ENCODE results near the gene SAT2. TPM values are rescaled to one million over a fixed set of nuclear protein-coding genes. Genes with fewer than 3 reads are reported as not detected.

Gene SAT2
- polyA plus RNA-seq, 1 donor (not counting 4 experiments of a cell fraction or from before 2014, with no cell fraction given) = 23.5 TPM

DNA sequence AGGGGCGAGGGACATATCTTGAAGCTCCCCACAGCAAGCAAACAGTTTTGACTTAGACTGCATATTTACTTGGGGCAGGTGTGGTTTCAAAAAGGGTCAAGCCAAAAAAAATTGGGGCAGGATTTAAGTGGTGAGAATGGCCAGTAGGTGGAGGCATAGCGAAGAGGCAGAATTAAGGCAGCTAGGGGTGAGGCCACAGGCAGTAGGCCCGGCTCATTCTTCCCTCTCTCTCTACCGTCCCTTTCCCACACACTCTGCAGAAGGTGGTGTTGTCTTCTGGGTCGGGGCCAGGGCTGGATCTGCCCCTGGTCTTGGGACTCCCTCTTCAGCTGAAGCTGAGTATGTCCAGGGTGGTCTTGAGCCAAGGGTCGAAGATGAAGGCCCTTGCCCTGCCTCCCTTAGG, 4.9 kb upstream of the SAT2 start:
- Histone ChIP-seq H2AFZ (ENCODE audit: control insufficient read depth, low read length) (peak overlapping the region; percentile 54), H3K4me2 (ENCODE audit: control insufficient read depth, extremely low read depth, insufficient read depth, low read depth, low read length) (no peak overlapping the region), H4K20me1 (ENCODE audit: control insufficient read depth, extremely low read depth, insufficient read depth, low read length) (no peaks in the 10 kb centered on the region), H3K27ac (ENCODE audit: control insufficient read depth, insufficient read depth, low read length) (no peak overlapping the region), H3K4me1 (ENCODE audit: control insufficient read depth, extremely low read depth, insufficient read depth, low read length) (peaks cover 3% of the 10 kb centered on the region), H3K79me2 (ENCODE audit: control insufficient read depth, insufficient read depth, low read length) (no peaks in the 10 kb centered on the region), H3K9me1 (ENCODE audit: control insufficient read depth, extremely low read depth, insufficient read depth, low read length) (no peaks in the 10 kb centered on the region), H3K4me3 (ENCODE audit: control insufficient read depth in 2 of 3, extremely low read depth in 1 of 3, insufficient read depth in 2 of 3, low read depth in 1 of 3, low read length in 3 of 3) (no peak overlapping the region), H3K9me3 (ENCODE audit: control insufficient read depth, low read depth, low read length) (no peaks in the 10 kb centered on the region), H3K9ac (ENCODE audit: control insufficient read depth, extremely low read depth, insufficient read depth, low read length) (no peak overlapping the region), H3K27me3 (ENCODE audit: control insufficient read depth, extremely low read depth, insufficient read depth, low read length) (no peaks in the 10 kb centered on the region), H3K36me3 (ENCODE audit: control insufficient read depth in 2 of 2, extremely low read depth in 1 of 2, insufficient read depth in 2 of 2, low read length in 2 of 2) (no peaks in the 10 kb centered on the region)
- DNase-seq (ENCODE audit: low read depth, low spot score) (no peak), FAIRE-seq (peak; percentile 59)
- dilution Hi-C loops (cut with MboI; ENCODE audit: extremely low pct_ligation_motif_present, low sequenced_read_pairs) = no loop called here
- TF ChIP-seq, protein P1, sequence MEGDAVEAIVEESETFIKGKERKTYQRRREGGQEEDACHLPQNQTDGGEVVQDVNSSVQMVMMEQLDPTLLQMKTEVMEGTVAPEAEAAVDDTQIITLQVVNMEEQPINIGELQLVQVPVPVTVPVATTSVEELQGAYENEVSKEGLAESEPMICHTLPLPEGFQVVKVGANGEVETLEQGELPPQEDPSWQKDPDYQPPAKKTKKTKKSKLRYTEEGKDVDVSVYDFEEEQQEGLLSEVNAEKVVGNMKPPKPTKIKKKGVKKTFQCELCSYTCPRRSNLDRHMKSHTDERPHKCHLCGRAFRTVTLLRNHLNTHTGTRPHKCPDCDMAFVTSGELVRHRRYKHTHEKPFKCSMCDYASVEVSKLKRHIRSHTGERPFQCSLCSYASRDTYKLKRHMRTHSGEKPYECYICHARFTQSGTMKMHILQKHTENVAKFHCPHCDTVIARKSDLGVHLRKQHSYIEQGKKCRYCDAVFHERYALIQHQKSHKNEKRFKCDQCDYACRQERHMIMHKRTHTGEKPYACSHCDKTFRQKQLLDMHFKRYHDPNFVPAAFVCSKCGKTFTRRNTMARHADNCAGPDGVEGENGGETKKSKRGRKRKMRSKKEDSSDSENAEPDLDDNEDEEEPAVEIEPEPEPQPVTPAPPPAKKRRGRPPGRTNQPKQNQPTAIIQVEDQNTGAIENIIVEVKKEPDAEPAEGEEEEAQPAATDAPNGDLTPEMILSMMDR (optimal IDR thresholded peaks at IDR 0.05 in 1 of 3, IDR thresholded peaks at IDR 0.05 in 1 of 3, conservative IDR thresholded peaks at IDR 0.05 in 1 of 3; ENCODE audit: extremely low read depth in 1 of 3, insufficient read depth in 2 of 3, low read length in 3 of 3) = peak; percentile 74 to 81 (median 78)
- no peak for TF ChIP-seq EZH2 (IDR thresholded peaks at IDR 0.05; ENCODE audit: low read length)

DNA sequence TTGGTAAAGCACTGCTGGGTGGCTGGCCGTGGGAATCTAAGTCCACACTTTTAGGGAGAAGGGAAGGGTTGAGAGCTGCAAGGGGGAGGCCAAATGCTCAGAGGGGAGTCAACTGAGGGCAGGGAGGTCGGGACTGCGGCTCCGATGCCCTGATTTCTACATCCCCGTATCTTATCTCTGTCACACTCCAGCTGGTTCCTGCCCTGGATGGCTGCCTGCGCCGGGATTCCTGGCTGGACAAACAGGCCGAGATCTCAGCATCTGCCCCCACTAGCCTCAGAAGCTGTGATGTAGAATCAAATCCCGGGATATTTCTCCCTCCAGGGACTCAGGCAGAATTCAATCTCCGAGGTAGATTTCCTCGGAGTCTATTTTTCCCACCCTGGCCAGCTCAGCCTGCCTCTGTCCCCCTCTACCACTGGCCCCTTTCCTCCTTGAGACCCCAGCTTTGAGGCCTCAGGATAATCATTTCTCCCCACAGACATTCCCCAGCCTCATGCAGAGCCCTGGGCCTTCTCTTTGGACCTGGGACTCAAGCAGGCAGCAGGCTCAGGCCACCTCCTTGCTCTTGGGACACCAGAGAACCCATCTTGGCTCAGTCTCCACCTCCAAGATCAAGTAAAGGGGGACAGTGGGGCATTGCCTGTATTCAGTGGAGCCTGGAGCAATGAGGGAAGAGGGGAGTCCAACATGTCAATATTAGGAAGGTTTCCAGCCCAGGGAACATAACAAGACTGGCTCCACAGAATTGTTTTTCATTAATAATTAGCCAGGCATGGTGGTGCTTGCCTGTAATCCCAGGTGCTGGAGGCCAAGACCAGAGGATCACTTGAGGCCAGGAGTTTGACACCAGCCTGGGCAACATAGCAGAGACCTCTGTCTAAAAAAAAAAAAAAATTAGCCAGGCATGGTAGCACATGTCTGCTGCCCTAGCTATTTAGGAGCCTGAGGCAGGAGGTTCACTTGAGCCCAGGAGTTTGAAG, 4.1 kb upstream of the SAT2 start:
- H3K9me1 ChIP-seq (ENCODE audit: control insufficient read depth, extremely low read depth, insufficient read depth, low read length) = no peaks in the 10 kb centered on the region
- DNase-seq (ENCODE audit: low read depth, low spot score) (no peak), FAIRE-seq (no peak)
- no peak overlapping the region for H3K27ac ChIP-seq (ENCODE audit: control insufficient read depth, insufficient read depth, low read length)
- no peaks in the 10 kb centered on the region for H3K9me3 ChIP-seq (ENCODE audit: control insufficient read depth, low read depth, low read length)
- H3K4me1 ChIP-seq (ENCODE audit: control insufficient read depth, extremely low read depth, insufficient read depth, low read length) = peaks cover 3% of the 10 kb centered on the region
- no peak overlapping the region for H2AFZ ChIP-seq (ENCODE audit: control insufficient read depth, low read length)
- H3K9ac ChIP-seq (ENCODE audit: control insufficient read depth, extremely low read depth, insufficient read depth, low read length) = no peak overlapping the region
- no peaks in the 10 kb centered on the region for H3K36me3 ChIP-seq (ENCODE audit: control insufficient read depth in 2 of 2, extremely low read depth in 1 of 2, insufficient read depth in 2 of 2, low read length in 2 of 2)
- H3K27me3 ChIP-seq (ENCODE audit: control insufficient read depth, extremely low read depth, insufficient read depth, low read length) = no peaks in the 10 kb centered on the region
- TF ChIP-seq, protein P1 (optimal IDR thresholded peaks at IDR 0.05 in 1 of 3, IDR thresholded peaks at IDR 0.05 in 1 of 3, conservative IDR thresholded peaks at IDR 0.05 in 1 of 3; ENCODE audit: extremely low read depth in 1 of 3, insufficient read depth in 2 of 3, low read length in 3 of 3) = no peak
- no peak for TF ChIP-seq EZH2 (IDR thresholded peaks at IDR 0.05; ENCODE audit: low read length)
- H3K79me2 ChIP-seq (ENCODE audit: control insufficient read depth, insufficient read depth, low read length) = peaks cover 2% of the 10 kb centered on the region
- dilution Hi-C loops (cut with MboI; ENCODE audit: extremely low pct_ligation_motif_present, low sequenced_read_pairs) = no loop called here
- H3K4me3 ChIP-seq (ENCODE audit: control insufficient read depth in 2 of 3, extremely low read depth in 1 of 3, insufficient read depth in 2 of 3, low read depth in 1 of 3, low read length in 3 of 3) = no peak overlapping the region
- no peak overlapping the region for H3K4me2 ChIP-seq (ENCODE audit: control insufficient read depth, extremely low read depth, insufficient read depth, low read depth, low read length)
- H4K20me1 ChIP-seq (ENCODE audit: control insufficient read depth, extremely low read depth, insufficient read depth, low read length) = no peaks in the 10 kb centered on the region

Data from keratinocyte (primary cell).